Measurements from ENCODE around the gene YIPF6.
"Not testable (repeated sequence)": the region's sequence is repeated elsewhere in the genome, so short reads cannot be mapped to it uniquely, and the experiment has no call there.

The YIPF6 gene

DNA sequence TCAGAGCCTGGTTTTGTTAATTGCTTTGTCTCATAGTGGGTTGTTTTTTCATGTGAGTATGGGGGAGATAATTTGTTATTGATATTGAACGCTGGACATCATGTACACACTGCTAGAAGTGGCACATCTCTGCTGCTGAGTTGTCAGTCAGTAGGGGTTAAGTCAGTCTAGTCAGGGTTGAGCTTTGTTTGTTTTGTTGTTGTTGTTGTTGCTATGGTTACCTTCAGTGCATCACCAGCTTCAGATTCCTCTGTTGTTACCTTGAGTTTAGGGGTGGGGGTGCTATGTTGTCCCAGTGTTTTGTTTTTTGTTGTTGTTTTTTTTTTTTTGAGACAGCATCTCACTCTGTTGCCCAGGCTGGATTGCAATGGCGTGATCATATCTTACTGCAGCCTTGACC lies 9.9 kb downstream of the YIPF6 start:
- no peak for DNase-seq

DNA sequence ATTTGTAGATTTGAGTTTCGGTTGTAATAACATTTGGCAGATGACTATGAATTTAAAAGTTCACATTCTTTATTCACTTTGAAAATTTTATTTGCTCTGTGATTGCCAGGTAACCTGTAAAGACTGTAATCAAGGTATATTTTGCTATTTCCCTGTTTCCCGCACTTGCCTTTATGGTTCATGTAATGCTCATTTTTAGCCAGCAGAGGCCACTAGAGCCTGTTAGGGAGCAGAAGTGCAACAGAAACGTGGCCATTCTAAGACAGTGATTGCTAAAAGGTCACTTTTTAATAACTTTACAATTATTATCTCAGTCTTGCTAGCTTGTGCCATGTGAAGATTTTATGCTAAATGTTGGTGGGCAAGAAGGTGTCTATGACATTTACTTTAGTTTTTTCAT lies 12.4 kb downstream of the YIPF6 start:
- peak; percentile 32 for DNase-seq

- not testable (repeated sequence) for DNase-seq
Measured at GRCh38 chrX:68524680-68525079, 25.8 kb downstream of the YIPF6 start.

DNA sequence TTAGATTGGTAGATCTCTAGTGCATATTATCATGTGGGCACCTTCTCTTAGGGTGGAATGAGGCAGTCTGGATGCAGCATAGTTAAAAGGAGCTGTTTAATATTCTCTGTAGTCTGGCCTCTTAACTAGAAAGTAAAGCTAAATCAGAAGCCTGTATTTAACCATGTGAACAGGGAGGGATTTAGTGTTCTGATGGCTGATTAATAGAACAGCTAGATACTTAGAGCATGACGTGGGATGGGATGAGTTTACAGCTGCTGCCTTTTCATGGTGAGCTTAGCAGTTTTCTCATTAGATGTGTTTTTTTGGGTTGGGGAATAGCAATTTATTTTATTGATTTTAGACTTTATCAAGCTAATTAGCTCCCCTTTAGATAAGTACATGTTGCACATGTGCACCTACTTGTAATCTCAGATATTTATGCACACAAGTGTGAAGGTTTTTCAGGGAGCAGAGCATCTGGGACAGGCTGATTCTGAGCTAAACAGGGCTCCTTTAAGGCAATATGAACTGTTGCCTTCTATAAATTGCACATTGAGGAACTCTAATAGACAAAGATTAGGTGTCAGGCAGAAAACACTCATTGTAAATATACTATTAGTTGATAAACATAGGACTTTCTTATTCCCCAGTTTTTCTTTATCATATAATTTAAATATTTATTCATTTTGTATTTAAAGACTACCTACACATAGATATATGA lies 34.1 kb downstream of the YIPF6 start:
- DNase-seq, result no peak

DNA sequence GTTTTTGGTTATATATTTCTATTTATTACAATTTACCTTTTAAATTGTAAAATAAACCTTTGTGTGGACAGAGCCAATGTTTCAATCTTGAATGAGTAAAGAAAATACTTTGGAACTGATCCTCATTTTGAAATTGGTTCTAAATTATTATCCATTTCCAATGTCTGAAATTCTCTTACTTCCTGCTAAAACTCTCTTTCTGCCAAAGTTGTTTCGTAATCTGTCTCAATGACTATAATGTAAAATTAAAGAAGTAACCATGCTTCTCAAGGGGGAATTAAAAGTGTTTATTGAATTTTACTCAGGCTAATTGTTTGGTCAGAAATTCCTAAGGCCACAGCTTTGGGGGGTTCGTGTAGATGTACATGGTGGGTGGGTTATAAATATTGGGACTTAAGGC lies 34.8 kb downstream of the YIPF6 start:
- DNase-seq, result no peak

GRCh38 chrX:68534691-68535090 lies 35.8 kb downstream of the YIPF6 start:
- DNase-seq, result no peak

DNA sequence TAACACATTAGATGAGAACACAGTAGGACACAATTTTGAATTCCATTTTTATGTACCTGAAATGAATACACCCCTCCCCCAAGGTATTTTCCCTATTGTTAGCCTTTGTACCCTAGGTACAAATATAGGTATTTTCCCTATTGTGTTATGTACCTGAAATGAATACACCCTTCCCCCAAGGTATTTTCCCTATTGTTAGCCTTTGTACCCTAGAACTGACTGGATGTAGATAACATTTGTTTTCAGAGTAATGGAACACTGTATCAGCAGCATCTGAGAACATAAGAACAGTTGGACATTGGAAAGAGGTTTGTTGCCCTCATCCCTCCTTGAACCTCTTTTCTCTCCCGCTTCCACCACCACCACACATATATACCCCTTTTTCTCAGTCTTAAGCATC lies 37.6 kb downstream of the YIPF6 start:
- DNase-seq, result no peak

GRCh38 chrX:68536884-68537283 lies 38.0 kb downstream of the YIPF6 start:
- no peak for DNase-seq

DNA sequence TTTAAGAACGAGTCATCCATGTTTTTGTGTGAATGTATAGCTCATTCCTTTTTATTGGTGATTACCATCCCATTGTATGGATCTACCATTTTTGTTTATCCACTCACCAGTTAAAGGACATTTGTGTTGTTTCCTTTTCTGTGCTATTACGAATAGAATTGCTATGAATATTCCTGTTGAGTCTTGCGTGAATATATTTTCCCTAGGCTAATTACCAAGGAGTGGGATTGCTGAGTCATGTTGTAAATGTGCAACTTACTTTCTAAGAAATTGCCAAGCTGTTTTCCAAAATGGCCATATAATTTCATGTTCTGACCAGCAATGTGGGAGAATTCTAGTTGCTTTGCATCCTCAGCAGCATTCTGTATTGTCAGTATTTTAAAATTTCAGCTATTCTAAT lies 51.3 kb downstream of the YIPF6 start:
- DNase-seq, result no peak

DNA sequence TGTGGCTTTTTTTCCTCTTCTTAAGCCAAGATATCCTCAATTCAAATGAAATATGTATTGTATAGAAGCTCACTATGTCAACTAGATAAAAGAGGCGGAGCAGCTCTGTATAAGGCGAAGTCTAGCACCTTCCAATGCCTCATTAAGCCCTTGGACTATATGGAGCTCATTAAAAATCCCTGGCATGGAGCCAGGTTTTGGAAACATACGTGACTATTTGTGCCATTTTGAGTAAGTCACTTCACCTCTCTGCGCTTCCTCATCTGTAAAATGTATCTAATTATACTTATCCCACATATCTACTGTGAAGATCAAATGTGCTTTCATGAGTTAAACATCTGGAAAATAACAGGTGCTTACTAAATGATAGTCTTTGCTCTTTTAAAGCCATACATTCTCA lies 57.2 kb downstream of the YIPF6 start:
- no peak for DNase-seq

DNA sequence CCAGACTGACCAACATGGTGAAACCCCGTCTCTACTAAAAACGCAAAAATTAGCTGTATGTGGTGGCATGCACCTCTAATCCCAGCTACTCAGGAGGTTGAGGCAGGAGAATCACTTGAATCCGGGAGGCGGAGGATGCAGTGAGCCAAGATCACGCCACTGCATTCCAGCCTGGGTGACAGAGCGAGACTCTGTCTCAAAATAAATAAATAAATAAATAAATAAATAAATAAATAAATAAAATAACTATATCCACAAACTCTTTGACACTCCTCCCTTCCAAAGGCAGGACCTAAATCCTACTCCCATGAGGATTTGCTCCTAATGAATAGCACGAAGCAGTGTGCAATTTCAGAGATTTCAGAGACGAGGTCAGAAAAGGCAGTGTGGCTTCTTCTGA lies 58.3 kb downstream of the YIPF6 start:
- not testable (repeated sequence) for DNase-seq

DNA sequence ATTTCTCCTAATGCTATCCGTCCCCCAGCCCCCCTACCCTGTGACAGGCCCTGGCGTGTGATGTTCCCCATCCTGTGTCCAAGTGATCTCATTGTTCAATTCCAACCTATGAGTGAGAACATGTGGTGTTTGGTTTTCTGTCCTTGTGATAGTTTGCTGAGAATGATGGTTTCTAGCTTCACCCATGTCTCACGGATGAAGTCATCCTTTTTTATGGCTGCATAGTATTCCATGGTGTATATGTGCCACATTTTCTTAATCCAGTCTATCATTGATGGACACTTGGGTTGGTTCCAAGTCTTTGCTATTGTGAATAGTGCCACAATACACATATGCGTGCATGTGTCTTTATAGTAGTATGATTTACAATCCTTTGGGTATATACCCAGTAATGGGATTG lies 61.1 kb downstream of the YIPF6 start:
- DNase-seq, result not testable (repeated sequence)

DNA sequence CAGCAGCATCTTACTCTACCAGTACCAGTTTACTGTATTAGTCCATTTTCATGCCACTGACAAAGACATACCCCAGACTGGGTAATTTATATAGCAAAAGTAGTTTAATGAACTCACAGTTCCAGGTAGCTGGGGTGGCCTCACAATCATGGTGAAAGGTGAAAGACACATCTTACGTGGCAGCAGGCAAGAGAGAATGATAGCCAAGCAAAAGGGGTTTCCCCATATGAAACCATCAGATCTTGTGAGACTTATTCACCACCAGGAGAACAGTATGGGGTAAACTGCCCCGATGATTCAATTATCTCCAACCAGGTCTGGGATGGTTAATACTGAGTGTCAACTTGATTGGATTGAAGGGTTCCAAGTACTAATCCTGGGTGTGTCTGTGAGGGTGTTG lies 69.3 kb downstream of the YIPF6 start:
- DNase-seq, result peak; percentile 24

DNA sequence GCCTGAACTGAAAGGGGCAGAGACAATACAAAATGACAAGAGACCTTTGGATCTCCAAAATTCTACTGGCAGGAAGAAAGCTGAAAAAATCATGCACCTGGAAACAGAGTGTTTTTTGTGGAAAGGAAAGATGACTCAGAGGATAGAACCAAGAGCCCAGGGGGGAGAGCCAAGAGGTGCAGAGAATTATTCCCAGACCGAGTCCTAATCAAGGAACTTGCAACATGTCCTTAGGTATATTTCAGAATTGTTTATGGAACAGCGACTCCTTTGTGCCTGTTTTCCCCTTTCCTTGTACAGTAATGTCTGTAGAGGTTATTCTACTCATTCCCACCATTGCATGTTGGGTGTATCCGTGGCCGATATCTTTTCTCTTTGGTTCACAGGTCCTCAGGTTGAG lies 71.7 kb downstream of the YIPF6 start:
- no peak for DNase-seq

DNA sequence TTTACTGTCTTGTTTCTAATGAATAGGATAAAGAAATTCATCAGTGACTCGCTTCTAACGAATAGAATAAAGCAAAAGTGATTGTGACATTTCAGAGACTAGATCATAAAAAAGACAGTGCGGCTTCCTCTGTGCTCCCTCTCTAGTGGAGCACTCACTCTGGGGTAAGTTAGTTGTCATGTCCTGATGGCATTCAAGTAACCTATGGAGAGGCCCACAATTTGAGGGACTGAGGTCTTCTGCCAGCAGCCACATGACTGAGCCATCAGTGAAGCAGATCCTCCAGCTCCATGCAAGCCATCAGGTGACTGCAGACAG lies 72.4 kb downstream of the YIPF6 start:
- DNase-seq, result no peak

DNA sequence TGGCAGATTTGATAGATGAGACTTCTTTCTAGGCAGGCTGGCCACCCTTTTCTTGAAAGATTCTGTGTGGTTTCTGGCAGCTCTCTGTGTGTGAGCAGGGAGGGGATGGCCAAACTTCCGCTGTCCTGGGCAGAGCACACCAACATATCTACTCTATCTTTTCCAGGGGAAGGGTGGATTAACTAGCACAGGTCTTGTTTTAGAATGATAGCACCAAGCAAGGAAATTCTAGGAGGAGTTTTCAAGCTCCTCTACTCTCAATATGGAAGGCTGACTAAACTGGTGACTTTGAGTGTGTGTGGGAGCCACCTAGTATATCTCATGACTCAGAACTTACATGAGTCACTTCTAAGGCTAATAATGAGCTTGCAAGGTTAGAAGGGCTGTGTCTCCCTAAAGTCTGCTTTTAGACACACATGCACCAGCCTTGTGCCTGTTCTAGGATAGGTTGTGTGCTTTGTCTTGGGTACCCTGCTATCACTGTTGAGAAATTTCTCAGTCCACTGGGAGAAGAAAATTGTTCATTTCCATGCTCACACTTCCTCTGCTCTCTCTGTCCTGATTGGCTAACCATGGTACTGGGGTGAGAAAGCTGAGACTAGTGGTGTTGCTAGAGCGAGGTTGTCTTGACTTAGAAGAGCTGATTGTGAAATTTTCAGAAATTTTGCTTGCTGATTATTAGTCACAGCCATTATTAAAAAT lies 72.9 kb downstream of the YIPF6 start:
- DNase-seq, result peak; percentile 27

DNA sequence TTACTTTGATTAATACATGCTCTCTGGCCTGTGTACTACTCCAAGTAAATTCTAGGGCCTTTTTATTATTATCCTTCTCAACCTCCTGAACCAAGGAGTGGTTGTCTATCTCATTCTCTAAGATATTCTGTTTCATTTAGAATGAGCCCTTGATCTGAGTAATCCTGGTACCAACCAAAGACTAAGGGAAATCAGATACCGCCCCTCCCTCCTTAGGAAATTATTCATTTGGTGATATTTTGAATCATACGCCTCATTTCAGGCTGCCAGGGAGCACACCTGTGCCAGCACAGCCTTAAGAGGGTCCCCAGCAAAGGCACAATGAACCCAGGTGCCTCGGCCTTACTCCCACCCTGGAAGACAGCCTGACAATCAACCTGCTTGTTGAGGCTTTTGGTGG lies 75.4 kb downstream of the YIPF6 start:
- no peak for DNase-seq

- no peak for DNase-seq
Measured at GRCh38 chrX:68579810-68580209, 81.0 kb downstream of the YIPF6 start.

DNA sequence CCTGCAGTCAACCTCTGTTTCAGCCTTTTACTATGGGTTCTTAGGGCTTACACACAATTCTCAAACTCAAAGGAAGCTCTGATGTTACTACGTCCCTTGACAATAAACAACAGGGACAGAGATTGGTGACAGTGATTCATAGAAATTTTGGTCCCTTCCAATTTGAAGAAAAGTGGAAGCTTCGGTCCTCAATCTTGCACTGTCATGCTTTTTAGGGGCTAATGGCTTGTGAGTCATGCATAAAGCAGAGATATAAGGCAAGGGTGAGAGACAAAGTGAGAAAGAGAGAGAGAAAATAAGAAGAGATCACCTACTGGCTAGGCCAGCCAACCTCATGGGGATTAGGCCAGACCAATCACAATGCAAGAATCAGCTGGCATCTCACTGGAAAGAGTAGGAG lies 85.4 kb downstream of the YIPF6 start:
- no peak for DNase-seq

Measured in stimulated activated CD8-positive, alpha-beta memory T cell treated with anti-CD3 and anti-CD28 coated beads, Interleukin-4, amount 100 ng/mL, for 48 hours (primary cell).